MCF 10A (cell line): Measurements from ENCODE around the gene CYP26B1. TPM values are rescaled to one million over a fixed set of nuclear protein-coding genes. Genes with fewer than 3 reads are reported as not detected.

Experiments used
- BruUV-seq: library from RNA; stranded (reverse); fragments of 400-500 nt; replicated peaks from 2 replicates; lab custom pipeline; 2021; lab: Mats Ljungman, UMichigan
- CTCF ChIA-PET: fragments of 300-600 bp; sonication (Branson Sonifier 250); formaldehyde crosslinking; extraction: SDS; loops from one replicate; lab custom pipeline; 2021; ENCODE audit warnings: antibody characterized with exemption, inconsistent platforms; lab: Yijun Ruan, JAX
- POLR2A ChIA-PET: fragments of 300-600, 350-650 bp; sonication (Branson Sonifier 250); formaldehyde crosslinking; extraction: SDS; loops from one replicate; lab custom pipeline; 2020; ENCODE audit warnings: antibody characterized with exemption, inconsistent platforms; lab: Yijun Ruan, JAX
- DNase-seq: peaks from one replicate; pipeline ENCODE4 v3.0.0-alpha.2; 2018; ENCODE audit not compliant: unreplicated experiment
- H3K27ac Mint-ChIP-seq: one replicate; pipeline ENCODE4 v1.8.0; 2022; ENCODE audit warnings: mild to moderate bottlenecking, low read depth, mixed read lengths; ENCODE audit not compliant: unreplicated experiment
- H3K27me3 Mint-ChIP-seq: one replicate; pipeline ENCODE4 v1.8.0; 2022; ENCODE audit warnings: mixed read lengths; ENCODE audit not compliant: insufficient read depth, unreplicated experiment
- H3K36me3 Mint-ChIP-seq: one replicate; pipeline ENCODE4 v1.8.0; 2022; ENCODE audit warnings: mild to moderate bottlenecking, moderate library complexity, mixed read lengths; ENCODE audit not compliant: insufficient read depth, unreplicated experiment
- H3K4me1 Mint-ChIP-seq: one replicate; pipeline ENCODE4 v1.8.0; 2022; ENCODE audit warnings: mixed read lengths; ENCODE audit not compliant: insufficient read depth, unreplicated experiment
- H3K4me3 Mint-ChIP-seq: one replicate; pipeline ENCODE4 v1.8.0; 2022; ENCODE audit warnings: mild to moderate bottlenecking, moderate library complexity, mixed read lengths; ENCODE audit not compliant: unreplicated experiment
- H3K9me3 Mint-ChIP-seq: one replicate; pipeline ENCODE4 v1.8.0; 2022; ENCODE audit warnings: mixed read lengths; ENCODE audit not compliant: unreplicated experiment
- CTCF ChIP-seq: fragments of 200-600 bp; IDR thresholded peaks from one replicate; pipeline ENCODE4 v1.8.0; 2022; ENCODE audit warnings: antibody characterized with exemption, mild to moderate bottlenecking; ENCODE audit not compliant: unreplicated experiment
- intact Hi-C: fragments of 100-400 bp; cut with micrococcal nuclease; formaldehyde crosslinking; loops from 2 replicates; pipeline ENCODE4 v1.14.1; 2022
- total RNA-seq: library from RNA; stranded (reverse); gene quantifications from 2 replicates; pipeline ENCODE4 v1.2.3, GENCODE V29; 2022

The CYP26B1 gene
- total RNA-seq, 1 experiment from 2014 or later: 14.1 TPM

GRCh38 chr2:72103161-72103560, 44.5 kb downstream of the CYP26B1 start:
- no peak overlapping the region for H3K27ac Mint-ChIP-seq
- no peak for DNase-seq
- H3K9me3 Mint-ChIP-seq: no peaks in the 10 kb centered on the region
- H3K4me1 Mint-ChIP-seq: peaks cover 4% of the 10 kb centered on the region
- no TSS peak for BruUV-seq
- intact Hi-C loops: no loop called here
- ChIA-PET POLR2A (no interaction called here), CTCF (interaction anchor here (0.6 kb wide), 1 partner anchor 12 kb away, joined by 3 read pairs; no protein-coding TSS in a partner anchor)
- H3K36me3 Mint-ChIP-seq: no peaks in the 10 kb centered on the region
- no peaks in the 10 kb centered on the region for H3K27me3 Mint-ChIP-seq
- no peak for TF ChIP-seq CTCF
- no peak overlapping the region for H3K4me3 Mint-ChIP-seq

- TF ChIP-seq CTCF: no peak
- no peak overlapping the region for H3K27ac Mint-ChIP-seq
- H3K27me3 Mint-ChIP-seq: no peaks in the 10 kb centered on the region
- peaks cover 9% of the 10 kb centered on the region for H3K4me1 Mint-ChIP-seq
- CTCF ChIA-PET: no interaction called here
- H3K4me3 Mint-ChIP-seq: no peak overlapping the region
- no TSS peak for BruUV-seq
- no peak for DNase-seq
- POLR2A ChIA-PET: interaction anchor here (0.8 kb wide), 1 partner anchor 20 kb away, joined by 3 read pairs; no protein-coding TSS in a partner anchor
- peaks cover 7% of the 10 kb centered on the region for H3K9me3 Mint-ChIP-seq
- intact Hi-C loops: no loop called here
- H3K36me3 Mint-ChIP-seq: no peaks in the 10 kb centered on the region
Measured at GRCh38 chr2:72098935-72099334, 48.7 kb downstream of the CYP26B1 start.

- Mint-ChIP-seq H3K27ac (no peak overlapping the region), H3K4me3 (no peak overlapping the region), H3K9me3 (peaks cover 7% of the 10 kb centered on the region), H3K27me3 (no peaks in the 10 kb centered on the region), H3K36me3 (no peaks in the 10 kb centered on the region), H3K4me1 (peaks cover 9% of the 10 kb centered on the region)
- POLR2A ChIA-PET: no interaction called here
- CTCF ChIA-PET: interaction anchor here (0.6 to 0.9 kb wide), 3 partner anchors 11 to 551 kb away, joined by 3 to 4 read pairs (median 4); no protein-coding TSS in a partner anchor
- TF ChIP-seq CTCF: no peak
- BruUV-seq: no TSS peak
- intact Hi-C loops: no loop called here
- DNase-seq: no peak
Measured at GRCh38 chr2:72097276-72097675, 50.4 kb downstream of the CYP26B1 start.

- no peak for TF ChIP-seq CTCF
- intact Hi-C loops: no loop called here
- Mint-ChIP-seq H3K4me1 (peaks cover 9% of the 10 kb centered on the region), H3K9me3 (peaks cover 7% of the 10 kb centered on the region), H3K27me3 (no peaks in the 10 kb centered on the region), H3K4me3 (no peak overlapping the region), H3K27ac (no peak overlapping the region), H3K36me3 (no peaks in the 10 kb centered on the region)
- no peak for DNase-seq
- POLR2A ChIA-PET: no interaction called here
- CTCF ChIA-PET: interaction anchor here (0.9 kb wide), 1 partner anchor 12 kb away, joined by 3 read pairs; no protein-coding TSS in a partner anchor
- no TSS peak for BruUV-seq
Measured at GRCh38 chr2:72096181-72096580, 51.5 kb downstream of the CYP26B1 start.
